ENCODE measurements around the gene ZC3H4.
"Not testable (repeated sequence)": the region's sequence is repeated elsewhere in the genome, so short reads cannot be mapped to it uniquely, and the experiment has no call there.

The ZC3H4 gene

GRCh38 chr19:47110521-47111005, 3.0 kb downstream of the ZC3H4 start:
- no peaks in the 10 kb centered on the region for H3K27me3 ChIP-seq (ENCODE audit: control insufficient read depth, insufficient read depth, low read length)
- no peaks in the 10 kb centered on the region for H3K36me3 ChIP-seq (ENCODE audit: control insufficient read depth, insufficient read depth, low read length)
- peak overlapping the region; percentile 100 for H3K27ac ChIP-seq (ENCODE audit: low read depth, low read length)
- H3K4me1 ChIP-seq (ENCODE audit: control insufficient read depth, insufficient read depth, low read length) = peaks cover 30% of the 10 kb centered on the region
- H3K4me3 ChIP-seq (ENCODE audit: low read length) = peak overlapping the region; percentile 91
- peak overlapping the region; percentile 99 for H3K9ac ChIP-seq (ENCODE audit: low read length)

GRCh38 chr19:47109541-47110375, 3.8 kb downstream of the ZC3H4 start:
- Histone ChIP-seq H3K27ac (ENCODE audit: low read depth, low read length) (peak overlapping the region; percentile 100), H3K27me3 (ENCODE audit: control insufficient read depth, insufficient read depth, low read length) (no peaks in the 10 kb centered on the region), H3K9ac (ENCODE audit: low read length) (no peak overlapping the region), H3K4me1 (ENCODE audit: control insufficient read depth, insufficient read depth, low read length) (peaks cover 34% of the 10 kb centered on the region), H3K36me3 (ENCODE audit: control insufficient read depth, insufficient read depth, low read length) (no peaks in the 10 kb centered on the region), H3K4me3 (ENCODE audit: low read length) (peak overlapping the region; percentile 91)

GRCh38 chr19:47109177-47109540, 4.4 kb downstream of the ZC3H4 start:
- Histone ChIP-seq H3K4me3 (ENCODE audit: low read length) (peak overlapping the region; percentile 91), H3K27me3 (ENCODE audit: control insufficient read depth, insufficient read depth, low read length) (no peaks in the 10 kb centered on the region), H3K36me3 (ENCODE audit: control insufficient read depth, insufficient read depth, low read length) (no peaks in the 10 kb centered on the region), H3K27ac (ENCODE audit: low read depth, low read length) (peak overlapping the region; percentile 100), H3K4me1 (ENCODE audit: control insufficient read depth, insufficient read depth, low read length) (peaks cover 37% of the 10 kb centered on the region), H3K9ac (ENCODE audit: low read length) (no peak overlapping the region)

- Histone ChIP-seq H3K27me3 (ENCODE audit: control insufficient read depth, insufficient read depth, low read length) (no peaks in the 10 kb centered on the region), H3K9ac (ENCODE audit: low read length) (no peak overlapping the region), H3K27ac (ENCODE audit: low read depth, low read length) (peak overlapping the region; percentile 88), H3K4me1 (ENCODE audit: control insufficient read depth, insufficient read depth, low read length) (peaks cover 37% of the 10 kb centered on the region), H3K36me3 (ENCODE audit: control insufficient read depth, insufficient read depth, low read length) (no peaks in the 10 kb centered on the region), H3K4me3 (ENCODE audit: low read length) (no peak overlapping the region)
Measured at GRCh38 chr19:47107953-47108746, 5.4 kb downstream of the ZC3H4 start.

- Histone ChIP-seq H3K9ac (ENCODE audit: low read length) (no peak overlapping the region), H3K27me3 (ENCODE audit: control insufficient read depth, insufficient read depth, low read length) (no peaks in the 10 kb centered on the region), H3K4me1 (ENCODE audit: control insufficient read depth, insufficient read depth, low read length) (peaks cover 44% of the 10 kb centered on the region), H3K27ac (ENCODE audit: low read depth, low read length) (peak overlapping the region; percentile 88), H3K36me3 (ENCODE audit: control insufficient read depth, insufficient read depth, low read length) (no peaks in the 10 kb centered on the region), H3K4me3 (ENCODE audit: low read length) (no peak overlapping the region)
Measured at GRCh38 chr19:47107202-47107952, 6.2 kb downstream of the ZC3H4 start.

GRCh38 chr19:47106821-47107201, 6.8 kb downstream of the ZC3H4 start:
- Histone ChIP-seq H3K9ac (ENCODE audit: low read length) (peak overlapping the region; percentile 33), H3K36me3 (ENCODE audit: control insufficient read depth, insufficient read depth, low read length) (no peaks in the 10 kb centered on the region), H3K4me3 (ENCODE audit: low read length) (no peak overlapping the region), H3K27me3 (ENCODE audit: control insufficient read depth, insufficient read depth, low read length) (no peaks in the 10 kb centered on the region), H3K4me1 (ENCODE audit: control insufficient read depth, insufficient read depth, low read length) (peaks cover 49% of the 10 kb centered on the region), H3K27ac (ENCODE audit: low read depth, low read length) (peak overlapping the region; percentile 88)

- Histone ChIP-seq H3K27ac (ENCODE audit: low read depth, low read length) (peak overlapping the region; percentile 88), H3K4me1 (ENCODE audit: control insufficient read depth, insufficient read depth, low read length) (peaks cover 49% of the 10 kb centered on the region), H3K9ac (ENCODE audit: low read length) (no peak overlapping the region), H3K27me3 (ENCODE audit: control insufficient read depth, insufficient read depth, low read length) (no peaks in the 10 kb centered on the region), H3K4me3 (ENCODE audit: low read length) (no peak overlapping the region), H3K36me3 (ENCODE audit: control insufficient read depth, insufficient read depth, low read length) (no peaks in the 10 kb centered on the region)
Measured at GRCh38 chr19:47105874-47106273, 7.7 kb downstream of the ZC3H4 start.

GRCh38 chr19:47104680-47105079, 8.9 kb downstream of the ZC3H4 start:
- Histone ChIP-seq H3K9ac (ENCODE audit: low read length) (no peak overlapping the region), H3K4me3 (ENCODE audit: low read length) (no peak overlapping the region), H3K27me3 (ENCODE audit: control insufficient read depth, insufficient read depth, low read length) (no peaks in the 10 kb centered on the region), H3K4me1 (ENCODE audit: control insufficient read depth, insufficient read depth, low read length) (peaks cover 45% of the 10 kb centered on the region), H3K36me3 (ENCODE audit: control insufficient read depth, insufficient read depth, low read length) (no peaks in the 10 kb centered on the region), H3K27ac (ENCODE audit: low read depth, low read length) (peak overlapping the region; percentile 33)

GRCh38 chr19:47102346-47103060, 11.1 kb downstream of the ZC3H4 start:
- peak overlapping the region; percentile 52 for H3K27ac ChIP-seq (ENCODE audit: low read depth, low read length)
- H3K9ac ChIP-seq (ENCODE audit: low read length) = no peak overlapping the region
- H3K4me1 ChIP-seq (ENCODE audit: control insufficient read depth, insufficient read depth, low read length) = peaks cover 37% of the 10 kb centered on the region

GRCh38 chr19:47101116-47101515, 12.5 kb downstream of the ZC3H4 start:
- not testable (repeated sequence) for H3K27me3 ChIP-seq (ENCODE audit: control insufficient read depth, insufficient read depth, low read length); H3K36me3 ChIP-seq (ENCODE audit: control insufficient read depth, insufficient read depth, low read length); H3K9ac ChIP-seq (ENCODE audit: low read length); H3K4me3 ChIP-seq (ENCODE audit: low read length); H3K27ac ChIP-seq (ENCODE audit: low read depth, low read length)
- peaks cover 25% of the 10 kb centered on the region for H3K4me1 ChIP-seq (ENCODE audit: control insufficient read depth, insufficient read depth, low read length)

More at GRCh38 chr19:47102346-47103060, 11.1 kb downstream of the ZC3H4 start:
- no peaks in the 10 kb centered on the region for H3K36me3 ChIP-seq (ENCODE audit: control insufficient read depth, insufficient read depth, low read length)
- H3K4me3 ChIP-seq (ENCODE audit: low read length) = no peak overlapping the region
- no peaks in the 10 kb centered on the region for H3K27me3 ChIP-seq (ENCODE audit: control insufficient read depth, insufficient read depth, low read length)

- Histone ChIP-seq H3K4me1 (ENCODE audit: control insufficient read depth, insufficient read depth, low read length) (peaks cover 21% of the 10 kb centered on the region), H3K36me3 (ENCODE audit: control insufficient read depth, insufficient read depth, low read length) (no peaks in the 10 kb centered on the region), H3K27me3 (ENCODE audit: control insufficient read depth, insufficient read depth, low read length) (no peaks in the 10 kb centered on the region), H3K27ac (ENCODE audit: low read depth, low read length) (no peak overlapping the region), H3K4me3 (ENCODE audit: low read length) (no peak overlapping the region), H3K9ac (ENCODE audit: low read length) (no peak overlapping the region)
Measured at GRCh38 chr19:47100290-47100689, 13.3 kb downstream of the ZC3H4 start.

All from rectal smooth muscle tissue (tissue), 1 donor.